Measurements from ENCODE around the gene HOXA5.

The HOXA5 gene

DNA sequence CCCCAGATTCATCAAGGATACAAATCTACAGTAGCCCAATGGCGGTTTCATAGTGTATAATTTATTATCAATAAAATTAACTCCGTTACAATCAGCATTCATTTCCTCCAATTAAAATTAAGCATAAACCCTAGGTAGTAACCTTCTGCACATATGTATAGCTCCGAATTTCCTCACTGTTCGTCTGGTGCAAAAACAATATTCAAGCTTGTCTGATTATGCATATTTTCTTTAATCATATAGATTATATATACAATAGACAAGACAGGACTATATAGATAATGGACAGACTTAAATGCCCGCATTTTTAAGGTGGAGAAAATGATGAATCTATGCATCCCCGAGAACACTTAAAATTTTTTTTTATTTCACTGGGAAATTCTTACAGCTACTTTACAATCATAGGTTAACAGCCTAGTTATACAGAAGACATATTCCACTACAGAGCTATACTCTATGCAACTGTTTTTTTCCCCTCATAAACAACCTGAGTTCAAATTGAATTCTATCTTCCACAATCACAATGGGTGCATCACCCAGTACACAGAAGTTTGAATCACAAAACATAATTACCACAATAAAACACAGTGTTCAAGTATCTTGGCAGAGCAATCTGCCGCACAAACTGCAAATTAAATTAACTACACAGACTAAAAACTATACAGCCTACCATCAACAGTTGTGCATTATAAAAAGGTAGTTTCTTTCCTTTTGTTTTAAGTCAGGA, 19.2 kb upstream of the HOXA5 start:
- Histone ChIP-seq H3K4me2 (no peak overlapping the region), H2AFZ (ENCODE audit: low read depth) (no peak overlapping the region), H3K79me2 (ENCODE audit: insufficient read depth, low read depth) (no peaks in the 10 kb centered on the region), H3K27ac (no peak overlapping the region), H3K4me3 (IDR thresholded peaks at IDR 0.05; ENCODE audit: insufficient read depth, low read depth, low read length) (no peak overlapping the region), H3K9ac (no peak overlapping the region), H3K27me3 (ENCODE audit: insufficient read depth, low read depth) (no peaks in the 10 kb centered on the region), H3K36me3 (ENCODE audit: insufficient read depth) (no peaks in the 10 kb centered on the region), H3K4me1 (ENCODE audit: low read depth, poor library complexity, severe bottlenecking) (no peaks in the 10 kb centered on the region), H4K20me1 (ENCODE audit: insufficient read depth) (no peaks in the 10 kb centered on the region)
- TF ChIP-seq, protein P1, sequence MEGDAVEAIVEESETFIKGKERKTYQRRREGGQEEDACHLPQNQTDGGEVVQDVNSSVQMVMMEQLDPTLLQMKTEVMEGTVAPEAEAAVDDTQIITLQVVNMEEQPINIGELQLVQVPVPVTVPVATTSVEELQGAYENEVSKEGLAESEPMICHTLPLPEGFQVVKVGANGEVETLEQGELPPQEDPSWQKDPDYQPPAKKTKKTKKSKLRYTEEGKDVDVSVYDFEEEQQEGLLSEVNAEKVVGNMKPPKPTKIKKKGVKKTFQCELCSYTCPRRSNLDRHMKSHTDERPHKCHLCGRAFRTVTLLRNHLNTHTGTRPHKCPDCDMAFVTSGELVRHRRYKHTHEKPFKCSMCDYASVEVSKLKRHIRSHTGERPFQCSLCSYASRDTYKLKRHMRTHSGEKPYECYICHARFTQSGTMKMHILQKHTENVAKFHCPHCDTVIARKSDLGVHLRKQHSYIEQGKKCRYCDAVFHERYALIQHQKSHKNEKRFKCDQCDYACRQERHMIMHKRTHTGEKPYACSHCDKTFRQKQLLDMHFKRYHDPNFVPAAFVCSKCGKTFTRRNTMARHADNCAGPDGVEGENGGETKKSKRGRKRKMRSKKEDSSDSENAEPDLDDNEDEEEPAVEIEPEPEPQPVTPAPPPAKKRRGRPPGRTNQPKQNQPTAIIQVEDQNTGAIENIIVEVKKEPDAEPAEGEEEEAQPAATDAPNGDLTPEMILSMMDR (conservative IDR thresholded peaks at IDR 0.05; ENCODE audit: low read depth, low read length), result no peak

DNA sequence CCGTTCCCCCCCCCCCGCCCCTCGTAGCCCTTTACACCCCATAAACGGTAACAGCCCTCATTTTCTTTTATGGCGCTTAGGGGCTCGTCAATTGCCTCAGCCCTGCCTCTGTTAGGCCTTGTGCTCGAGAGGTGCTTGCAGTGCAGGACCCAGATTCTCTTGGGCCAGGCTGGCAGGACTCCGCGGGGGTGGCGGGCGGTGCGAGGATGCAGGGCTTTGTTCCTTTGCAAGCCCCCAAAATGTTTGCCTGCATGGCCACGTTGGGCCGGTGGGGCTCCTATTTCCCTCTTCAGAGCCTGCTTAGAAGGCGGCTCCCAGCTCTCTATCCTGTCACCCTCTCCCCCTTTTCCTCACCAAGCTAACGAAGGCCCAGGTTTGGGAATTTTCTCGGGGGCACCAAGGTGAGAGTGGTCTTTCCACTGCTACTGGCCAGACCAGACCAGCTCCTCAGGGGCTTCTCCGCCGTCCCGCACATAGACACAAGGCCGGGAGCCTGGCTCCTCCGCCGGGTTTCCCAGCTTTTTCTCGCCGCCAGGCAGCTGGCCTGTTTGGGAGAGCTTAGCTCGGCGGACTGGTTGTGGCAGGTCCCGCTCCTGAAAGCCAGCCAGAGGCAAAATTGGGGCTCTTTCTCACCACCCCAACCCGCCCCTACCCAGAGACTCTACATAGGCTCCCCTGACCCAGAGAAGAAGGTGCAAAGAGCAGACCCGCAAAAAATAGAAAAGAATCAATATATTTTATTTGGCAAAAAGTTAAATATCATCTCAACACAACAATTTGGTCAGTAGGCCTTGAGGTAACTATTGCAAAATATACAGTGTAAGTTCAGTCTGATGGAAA, 18.5 kb upstream of the HOXA5 start:
- no peak overlapping the region for H3K4me3 ChIP-seq (IDR thresholded peaks at IDR 0.05; ENCODE audit: insufficient read depth, low read depth, low read length)
- TF ChIP-seq, protein P1 (conservative IDR thresholded peaks at IDR 0.05; ENCODE audit: low read depth, low read length), result no peak
- no peak overlapping the region for H3K27ac ChIP-seq
- H3K4me2 ChIP-seq, result no peak overlapping the region
- H3K27me3 ChIP-seq (ENCODE audit: insufficient read depth, low read depth), result no peaks in the 10 kb centered on the region
- no peaks in the 10 kb centered on the region for H3K36me3 ChIP-seq (ENCODE audit: insufficient read depth)
- no peaks in the 10 kb centered on the region for H3K4me1 ChIP-seq (ENCODE audit: low read depth, poor library complexity, severe bottlenecking)
- peak overlapping the region; percentile 100; the same call in 1 of the 2 replicates for H2AFZ ChIP-seq (ENCODE audit: low read depth)
- H3K9ac ChIP-seq, result no peak overlapping the region
- H3K79me2 ChIP-seq (ENCODE audit: insufficient read depth, low read depth), result no peaks in the 10 kb centered on the region
- H4K20me1 ChIP-seq (ENCODE audit: insufficient read depth), result no peaks in the 10 kb centered on the region

DNA sequence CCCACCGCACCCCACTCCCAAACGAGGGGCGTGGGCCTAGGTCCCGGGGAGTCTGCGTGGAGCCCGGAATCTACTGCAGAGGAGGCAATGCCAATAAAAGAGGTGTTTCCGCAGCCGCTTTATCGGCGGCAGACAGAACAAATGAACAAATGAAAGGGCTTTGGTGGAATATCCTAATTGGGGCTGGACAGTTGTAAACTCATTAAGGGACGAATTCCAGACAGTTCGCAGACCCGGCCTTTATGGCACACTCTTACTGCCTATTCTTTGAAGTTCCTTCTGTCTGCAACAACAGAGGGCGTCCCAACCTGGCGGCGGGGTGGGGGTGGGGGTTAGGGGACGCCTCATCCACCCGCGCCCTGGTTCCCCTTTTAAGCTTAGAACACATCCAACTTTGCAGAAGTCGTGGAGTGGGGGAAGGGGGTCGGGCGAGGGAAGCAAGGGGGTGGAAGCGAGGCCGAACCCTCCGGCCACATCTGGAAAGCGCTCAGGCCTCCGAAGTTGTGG, 17.8 kb upstream of the HOXA5 start:
- H3K9ac ChIP-seq, result peak overlapping the region; percentile 80; the same call in 1 of the 2 replicates
- peak overlapping the region; percentile 75 for H3K4me2 ChIP-seq
- H3K4me3 ChIP-seq (IDR thresholded peaks at IDR 0.05; ENCODE audit: insufficient read depth, low read depth, low read length), result no peak overlapping the region
- H3K27ac ChIP-seq, result no peak overlapping the region
- no peaks in the 10 kb centered on the region for H3K27me3 ChIP-seq (ENCODE audit: insufficient read depth, low read depth)
- H3K4me1 ChIP-seq (ENCODE audit: low read depth, poor library complexity, severe bottlenecking), result no peaks in the 10 kb centered on the region
- TF ChIP-seq, protein P1 (conservative IDR thresholded peaks at IDR 0.05; ENCODE audit: low read depth, low read length), result peak; percentile 72
- H3K79me2 ChIP-seq (ENCODE audit: insufficient read depth, low read depth), result no peaks in the 10 kb centered on the region
- no peaks in the 10 kb centered on the region for H4K20me1 ChIP-seq (ENCODE audit: insufficient read depth)
- peak overlapping the region; percentile 100 for H2AFZ ChIP-seq (ENCODE audit: low read depth)
- no peaks in the 10 kb centered on the region for H3K36me3 ChIP-seq (ENCODE audit: insufficient read depth)

DNA sequence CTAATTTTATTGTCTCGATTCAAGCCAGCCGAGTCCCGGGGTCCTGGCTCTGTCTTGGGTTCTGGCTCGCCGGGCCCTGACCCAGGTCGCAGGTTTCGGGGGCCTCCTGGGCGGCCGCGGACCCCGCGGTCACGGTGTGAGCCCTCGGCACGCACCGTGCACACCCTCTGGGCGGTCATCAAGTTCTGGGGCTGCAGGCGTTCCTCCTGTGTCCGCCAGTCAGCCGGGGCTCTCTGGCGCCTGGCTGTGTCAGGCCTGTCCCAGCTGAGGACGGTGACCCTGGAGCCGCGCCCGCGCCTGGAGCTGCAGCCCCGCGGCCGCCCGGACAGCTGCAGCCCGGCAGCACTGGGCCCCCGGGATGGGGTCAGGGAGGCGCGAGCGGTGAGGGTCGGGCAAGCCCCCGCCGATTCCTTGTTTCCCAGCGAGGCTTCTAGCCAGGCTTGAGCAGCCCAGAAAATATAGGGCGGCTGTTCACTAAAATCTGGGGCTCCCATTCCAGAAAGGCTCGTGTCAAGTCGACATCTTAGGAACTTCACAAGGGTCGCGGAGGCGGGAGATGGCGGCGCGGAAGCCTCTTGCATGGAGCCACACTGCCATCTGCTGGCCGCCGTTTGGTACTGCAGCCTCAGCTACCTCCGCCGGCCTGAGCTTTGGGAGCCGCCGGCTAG, 17.2 kb upstream of the HOXA5 start:
- H3K4me3 ChIP-seq (IDR thresholded peaks at IDR 0.05; ENCODE audit: insufficient read depth, low read depth, low read length), result no peak overlapping the region
- H3K9ac ChIP-seq, result peak overlapping the region; percentile 80
- H3K27me3 ChIP-seq (ENCODE audit: insufficient read depth, low read depth), result no peaks in the 10 kb centered on the region

More for the DNA sequence above, 17.2 kb upstream of the HOXA5 start:
- Histone ChIP-seq H3K79me2 (ENCODE audit: insufficient read depth, low read depth) (no peaks in the 10 kb centered on the region), H3K27ac (peak overlapping the region; percentile 38), H3K4me2 (peak overlapping the region; percentile 75), H4K20me1 (ENCODE audit: insufficient read depth) (no peaks in the 10 kb centered on the region), H2AFZ (ENCODE audit: low read depth) (peak overlapping the region; percentile 100), H3K4me1 (ENCODE audit: low read depth, poor library complexity, severe bottlenecking) (no peaks in the 10 kb centered on the region), H3K36me3 (ENCODE audit: insufficient read depth) (no peaks in the 10 kb centered on the region)
- TF ChIP-seq, protein P1 (conservative IDR thresholded peaks at IDR 0.05; ENCODE audit: low read depth, low read length), result peak; percentile 99

All from KMS-11 (cell line).